HCT116 (cell line): Measurements from ENCODE around the gene POLE. TPM values are rescaled to one million over a fixed set of nuclear protein-coding genes. Genes with fewer than 3 reads are reported as not detected.

ENCODE experiments used
- ATAC-seq: fragments of 200-7000 bp; cut with Tn5 transposase; 2 replicates; pipeline ENCODE4 v1.9.1; 2020; ENCODE audit warnings: mild to moderate bottlenecking, moderate library complexity
- BruUV-seq: library from RNA; stranded (reverse); fragments of 400-500 nt; replicated peaks from 2 replicates; lab custom pipeline; 2021; lab: Mats Ljungman, UMichigan
- CTCF ChIA-PET: fragments of 300-600 bp; sonication (Branson Sonifier 250); formaldehyde crosslinking; loops from one replicate; lab custom pipeline; 2021; ENCODE audit warnings: antibody characterized with exemption; lab: Charles Lee
- POLR2A ChIA-PET: fragments of 300-600, 350-600 bp; sonication (Branson Sonifier 250); formaldehyde crosslinking; loops from one replicate; lab custom pipeline; 2021; ENCODE audit warnings: antibody characterized with exemption; lab: Charles Lee
- RAD21 ChIA-PET, 2 experiments: fragments of 300-600 bp; sonication (Branson Sonifier 250); formaldehyde crosslinking; loops; one replicate each; lab custom pipeline; 2023; ENCODE audit warnings: low total read pairs in 2 of 2; ENCODE audit not compliant: uncharacterized antibody in 2 of 2, unreplicated experiment in 2 of 2, low non-redundant PET in 1 of 2; lab: Charles Lee
- DNase-seq: peaks from one replicate; pipeline ENCODE4 v3.0.0-alpha.2; 2010; ENCODE audit warnings: low read depth, low spot score
- H2AFZ ChIP-seq: fragments of 200-600 bp; shearing (Covaris generic), sonication (generic); 2 replicates; pipeline ENCODE4 v1.6.1; 2017; ENCODE audit warnings: low read depth, mixed run types, mixed read lengths, antibody characterized with exemption, low read length; ENCODE audit not compliant: poor library complexity, severe bottlenecking
- H3K27ac ChIP-seq: 2 replicates; pipeline ENCODE4 v1.5.1; 2012; ENCODE audit warnings: low read depth, low read length
- H3K27me3 ChIP-seq: fragments of 200-600 bp; sonication (generic); 2 replicates; pipeline ENCODE4 v1.6.1; 2016; ENCODE audit warnings: mixed run types, low read length, mixed read lengths; ENCODE audit not compliant: insufficient read depth
- H3K36me3 ChIP-seq, 2 experiments: fragments of 200-500 bp in 1 of 2; fragments of 200-600 bp in 1 of 2; sonication (Bioruptor generic) in 1 of 2; sonication (generic) in 1 of 2; 2 replicates each; pipeline versions ENCODE4 v1.5.1 to v1.6.1; 2014 to 2016; ENCODE audit warnings: low read length in 2 of 2, inconsistent platforms in 1 of 2, mixed read lengths in 1 of 2, mixed run types in 1 of 2; ENCODE audit not compliant: insufficient read depth in 2 of 2, control insufficient read depth in 1 of 2
- H3K4me1 ChIP-seq, 2 experiments: fragments of 200-600 bp in 1 of 2; sonication (generic) in 1 of 2; 2 replicates each; pipeline versions ENCODE4 v1.5.1 to v1.6.1; 2012 to 2017; ENCODE audit warnings: low read length in 2 of 2, inconsistent platforms in 1 of 2, mild to moderate bottlenecking in 1 of 2, mixed read lengths in 1 of 2, mixed run types in 1 of 2, moderate library complexity in 1 of 2; ENCODE audit not compliant: insufficient read depth in 2 of 2, control insufficient read depth in 1 of 2
- H3K4me2 ChIP-seq: fragments of 200-600 bp; sonication (generic); 2 replicates; pipeline ENCODE4 v1.6.1; 2017; ENCODE audit warnings: mixed run types, low read length, mixed read lengths
- H3K4me3 ChIP-seq, 2 experiments: fragments of 200-600 bp in 1 of 2; sonication (generic) in 1 of 2; replicated peaks in 1 of 2; 2 replicates each; pipeline ENCODE4 v1.5.1; 2011 to 2016; ENCODE audit warnings: low read length in 2 of 2, control low read depth in 1 of 2, low read depth in 1 of 2, mild to moderate bottlenecking in 1 of 2, mixed read lengths in 1 of 2, mixed run types in 1 of 2
- H3K79me2 ChIP-seq: fragments of 200-600 bp; sonication (generic); 2 replicates; pipeline ENCODE4 v1.6.1; 2017; ENCODE audit warnings: mild to moderate bottlenecking, mixed run types, low read length, moderate library complexity, mixed read lengths; ENCODE audit not compliant: insufficient read depth
- H3K9ac ChIP-seq: fragments of 200-600 bp; sonication (generic); 2 replicates; pipeline ENCODE4 v1.6.1; 2016; ENCODE audit warnings: low read length, mixed read lengths
- H3K9me2 ChIP-seq: fragments of 200-600 bp; sonication (generic), shearing (Covaris generic); 2 replicates; pipeline ENCODE4 v1.6.1; 2017; ENCODE audit warnings: mixed run types, mild to moderate bottlenecking, moderate library complexity; ENCODE audit not compliant: insufficient read depth
- H3K9me3 ChIP-seq, 2 experiments: fragments of 200-500 bp in 1 of 2; fragments of 200-600 bp in 1 of 2; sonication (Bioruptor generic) in 1 of 2; sonication (generic) in 1 of 2; 2 replicates each; pipeline ENCODE4 v1.6.1; 2014 to 2017; ENCODE audit warnings: low read length in 2 of 2, mixed read lengths in 2 of 2, inconsistent platforms in 1 of 2, low read depth in 1 of 2, mild to moderate bottlenecking in 1 of 2, mixed run types in 1 of 2, moderate library complexity in 1 of 2; ENCODE audit not compliant: control insufficient read depth in 1 of 2, insufficient read depth in 1 of 2
- H4K20me1 ChIP-seq: fragments of 200-600 bp; sonication (generic), shearing (Covaris generic); 2 replicates; pipeline ENCODE4 v1.6.1; 2017; ENCODE audit warnings: mixed run types, mild to moderate bottlenecking, moderate library complexity; ENCODE audit not compliant: insufficient read depth
- CBX3 ChIP-seq: IDR thresholded peaks from 2 replicates; pipeline ENCODE4 v1.6.1; 2012; ENCODE audit warnings: low read depth
- CEBPB ChIP-seq: IDR thresholded peaks from 2 replicates; pipeline ENCODE4 v1.6.1; 2012; ENCODE audit warnings: low read depth
- EGR1 ChIP-seq: IDR thresholded peaks from 2 replicates; pipeline ENCODE4 v1.6.1; 2012; ENCODE audit warnings: low read depth
- EZH2 ChIP-seq: fragments of 200-600 bp; sonication (generic); IDR thresholded peaks from 2 replicates; pipeline ENCODE4 v1.6.1; 2017; ENCODE audit warnings: antibody characterized with exemption, mixed run types
- FOSL1 ChIP-seq: IDR thresholded peaks from 2 replicates; pipeline ENCODE4 v1.6.1; 2012; ENCODE audit warnings: low read depth
- JUND ChIP-seq: IDR thresholded peaks from 2 replicates; pipeline ENCODE4 v1.6.1; 2012
- POLR2AphosphoS5 ChIP-seq: IDR thresholded peaks from 2 replicates; pipeline ENCODE4 v1.6.1; 2011; ENCODE audit warnings: mild to moderate bottlenecking, low read depth, low read length, moderate library complexity
- SIN3A ChIP-seq: IDR thresholded peaks from 2 replicates; pipeline ENCODE4 v1.6.1; 2012; ENCODE audit warnings: low read depth
- SP1 ChIP-seq: IDR thresholded peaks from 2 replicates; pipeline ENCODE4 v1.6.1; 2012; ENCODE audit warnings: low read depth
- SRF ChIP-seq: IDR thresholded peaks from 2 replicates; pipeline ENCODE4 v1.6.1; 2012; ENCODE audit warnings: low read depth
- TCF7L2 ChIP-seq: IDR thresholded peaks from 2 replicates; pipeline ENCODE4 v1.7.0; 2011; ENCODE audit warnings: borderline replicate concordance, inconsistent platforms; ENCODE audit not compliant: insufficient read depth, insufficient read length; ENCODE audit errors: extremely low read depth
- YY1 ChIP-seq: IDR thresholded peaks from 2 replicates; pipeline ENCODE4 v1.6.1; 2011; ENCODE audit warnings: low read length, low read depth, moderate library complexity, mild to moderate bottlenecking; ENCODE audit not compliant: insufficient replicate concordance; ENCODE audit errors: extremely low read depth
- ZFX ChIP-seq: fragments of 450-650 bp; IDR thresholded peaks from 2 replicates; pipeline ENCODE4 v1.6.1; 2017
- ZNF274 ChIP-seq: fragments of 200-500 bp; sonication (Bioruptor generic); IDR thresholded peaks from 2 replicates; pipeline ENCODE4 v1.6.1; 2014; ENCODE audit warnings: mild to moderate bottlenecking, low read depth, low read length, inconsistent platforms
- intact Hi-C: fragments of 100-400 bp; cut with micrococcal nuclease; formaldehyde crosslinking; loops from 2 replicates; pipeline ENCODE4 v1.10.0; 2022
- total RNA-seq: library from RNA; stranded (reverse); gene quantifications from one replicate; pipeline ENCODE4 v1.2.1, GENCODE V29; 2021; ENCODE audit not compliant: unreplicated experiment
- TF ChIP-seq, protein P1 (sequence below): IDR thresholded peaks from 2 replicates; pipeline ENCODE4 v1.6.1; 2011; ENCODE audit warnings: mild to moderate bottlenecking, low read length, moderate library complexity; ENCODE audit not compliant: insufficient replicate concordance; ENCODE audit errors: extremely low read depth
- TF ChIP-seq, protein P2 (sequence below), 3 experiments: fragments of 200-600 bp in 1 of 3; sonication (generic) in 1 of 3; IDR thresholded peaks in 2 of 3; conservative IDR thresholded peaks in 1 of 3; 2 replicates each; pipeline ENCODE4 v1.5.1; 2012 to 2017; ENCODE audit warnings: low read depth in 2 of 3, low read length in 2 of 3, antibody characterized with exemption in 1 of 3, borderline replicate concordance in 1 of 3, control low read depth in 1 of 3, mild to moderate bottlenecking in 1 of 3, mixed read lengths in 1 of 3, mixed run types in 1 of 3, moderate library complexity in 1 of 3; ENCODE audit not compliant: insufficient read depth in 1 of 3
- TF ChIP-seq, protein P3 (sequence below): IDR thresholded peaks from 2 replicates; pipeline ENCODE4 v1.6.1; 2012; ENCODE audit warnings: low read depth
- TF ChIP-seq, protein P4 (sequence below): IDR thresholded peaks from 2 replicates; pipeline ENCODE4 v1.6.1; 2012
- TF ChIP-seq, protein P5 (sequence below): IDR thresholded peaks from 2 replicates; pipeline ENCODE4 v1.6.1; 2012

POLE gene
- total RNA-seq, 1 experiment from 2014 or later, result 128 TPM

DNA sequence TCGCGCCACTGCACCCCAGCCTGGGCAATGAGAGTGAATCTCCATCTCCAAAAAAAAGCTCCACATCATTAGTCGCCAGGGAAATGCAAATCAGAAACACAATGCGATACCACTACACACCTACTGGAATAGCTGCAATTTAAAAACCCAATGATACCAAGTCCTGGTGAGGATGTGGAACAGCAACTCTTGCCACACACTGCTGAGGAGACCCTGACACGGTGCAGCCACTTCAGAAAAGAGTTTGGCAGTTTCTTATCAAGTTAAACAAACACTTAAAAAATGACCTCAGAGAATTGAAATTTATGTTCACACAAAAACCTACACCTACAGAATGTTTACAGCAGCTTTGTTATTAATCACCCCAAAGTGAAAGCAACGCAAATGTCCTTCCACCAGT is 56.5 kb downstream of the POLE start:
- Histone ChIP-seq H3K9me2 (no peaks in the 10 kb centered on the region), H3K4me1 (no peaks in the 10 kb centered on the region), H3K27me3 (no peaks in the 10 kb centered on the region), H3K79me2 (no peaks in the 10 kb centered on the region), H3K9me3 (no peaks in the 10 kb centered on the region), H4K20me1 (no peaks in the 10 kb centered on the region), H3K9ac (no peak overlapping the region), H2AFZ (no peak overlapping the region), H3K4me2 (no peak overlapping the region), H3K36me3 (peaks cover 33 to 54% of the 10 kb centered on the region in 2 experiments), H3K27ac (no peak overlapping the region), H3K4me3 (no peak overlapping the region)
- RAD21 ChIA-PET, result no interaction called here
- CTCF ChIA-PET, result no interaction called here
- TF ChIP-seq YY1 (no peak), JUND (no peak), FOSL1 (no peak), EZH2 (no peak), SRF (no peak), EGR1 (no peak), SIN3A (no peak), ZNF274 (no peak), TCF7L2 (no peak), CBX3 (no peak), SP1 (no peak), CEBPB (no peak), POLR2AphosphoS5 (no peak), ZFX (no peak)
- TF ChIP-seq, protein P1, sequence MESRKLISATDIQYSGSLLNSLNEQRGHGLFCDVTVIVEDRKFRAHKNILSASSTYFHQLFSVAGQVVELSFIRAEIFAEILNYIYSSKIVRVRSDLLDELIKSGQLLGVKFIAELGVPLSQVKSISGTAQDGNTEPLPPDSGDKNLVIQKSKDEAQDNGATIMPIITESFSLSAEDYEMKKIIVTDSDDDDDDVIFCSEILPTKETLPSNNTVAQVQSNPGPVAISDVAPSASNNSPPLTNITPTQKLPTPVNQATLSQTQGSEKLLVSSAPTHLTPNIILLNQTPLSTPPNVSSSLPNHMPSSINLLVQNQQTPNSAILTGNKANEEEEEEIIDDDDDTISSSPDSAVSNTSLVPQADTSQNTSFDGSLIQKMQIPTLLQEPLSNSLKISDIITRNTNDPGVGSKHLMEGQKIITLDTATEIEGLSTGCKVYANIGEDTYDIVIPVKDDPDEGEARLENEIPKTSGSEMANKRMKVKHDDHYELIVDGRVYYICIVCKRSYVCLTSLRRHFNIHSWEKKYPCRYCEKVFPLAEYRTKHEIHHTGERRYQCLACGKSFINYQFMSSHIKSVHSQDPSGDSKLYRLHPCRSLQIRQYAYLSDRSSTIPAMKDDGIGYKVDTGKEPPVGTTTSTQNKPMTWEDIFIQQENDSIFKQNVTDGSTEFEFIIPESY, result no peak
- TF ChIP-seq, protein P2, sequence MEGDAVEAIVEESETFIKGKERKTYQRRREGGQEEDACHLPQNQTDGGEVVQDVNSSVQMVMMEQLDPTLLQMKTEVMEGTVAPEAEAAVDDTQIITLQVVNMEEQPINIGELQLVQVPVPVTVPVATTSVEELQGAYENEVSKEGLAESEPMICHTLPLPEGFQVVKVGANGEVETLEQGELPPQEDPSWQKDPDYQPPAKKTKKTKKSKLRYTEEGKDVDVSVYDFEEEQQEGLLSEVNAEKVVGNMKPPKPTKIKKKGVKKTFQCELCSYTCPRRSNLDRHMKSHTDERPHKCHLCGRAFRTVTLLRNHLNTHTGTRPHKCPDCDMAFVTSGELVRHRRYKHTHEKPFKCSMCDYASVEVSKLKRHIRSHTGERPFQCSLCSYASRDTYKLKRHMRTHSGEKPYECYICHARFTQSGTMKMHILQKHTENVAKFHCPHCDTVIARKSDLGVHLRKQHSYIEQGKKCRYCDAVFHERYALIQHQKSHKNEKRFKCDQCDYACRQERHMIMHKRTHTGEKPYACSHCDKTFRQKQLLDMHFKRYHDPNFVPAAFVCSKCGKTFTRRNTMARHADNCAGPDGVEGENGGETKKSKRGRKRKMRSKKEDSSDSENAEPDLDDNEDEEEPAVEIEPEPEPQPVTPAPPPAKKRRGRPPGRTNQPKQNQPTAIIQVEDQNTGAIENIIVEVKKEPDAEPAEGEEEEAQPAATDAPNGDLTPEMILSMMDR (IDR thresholded peaks at IDR 0.05 in 2 of 3, conservative IDR thresholded peaks at IDR 0.05 in 1 of 3; ENCODE audit: borderline replicate concordance in 1 of 3, insufficient read depth in 1 of 3, low read depth in 2 of 3, low read length in 2 of 3), result no peak
- TF ChIP-seq, protein P3, sequence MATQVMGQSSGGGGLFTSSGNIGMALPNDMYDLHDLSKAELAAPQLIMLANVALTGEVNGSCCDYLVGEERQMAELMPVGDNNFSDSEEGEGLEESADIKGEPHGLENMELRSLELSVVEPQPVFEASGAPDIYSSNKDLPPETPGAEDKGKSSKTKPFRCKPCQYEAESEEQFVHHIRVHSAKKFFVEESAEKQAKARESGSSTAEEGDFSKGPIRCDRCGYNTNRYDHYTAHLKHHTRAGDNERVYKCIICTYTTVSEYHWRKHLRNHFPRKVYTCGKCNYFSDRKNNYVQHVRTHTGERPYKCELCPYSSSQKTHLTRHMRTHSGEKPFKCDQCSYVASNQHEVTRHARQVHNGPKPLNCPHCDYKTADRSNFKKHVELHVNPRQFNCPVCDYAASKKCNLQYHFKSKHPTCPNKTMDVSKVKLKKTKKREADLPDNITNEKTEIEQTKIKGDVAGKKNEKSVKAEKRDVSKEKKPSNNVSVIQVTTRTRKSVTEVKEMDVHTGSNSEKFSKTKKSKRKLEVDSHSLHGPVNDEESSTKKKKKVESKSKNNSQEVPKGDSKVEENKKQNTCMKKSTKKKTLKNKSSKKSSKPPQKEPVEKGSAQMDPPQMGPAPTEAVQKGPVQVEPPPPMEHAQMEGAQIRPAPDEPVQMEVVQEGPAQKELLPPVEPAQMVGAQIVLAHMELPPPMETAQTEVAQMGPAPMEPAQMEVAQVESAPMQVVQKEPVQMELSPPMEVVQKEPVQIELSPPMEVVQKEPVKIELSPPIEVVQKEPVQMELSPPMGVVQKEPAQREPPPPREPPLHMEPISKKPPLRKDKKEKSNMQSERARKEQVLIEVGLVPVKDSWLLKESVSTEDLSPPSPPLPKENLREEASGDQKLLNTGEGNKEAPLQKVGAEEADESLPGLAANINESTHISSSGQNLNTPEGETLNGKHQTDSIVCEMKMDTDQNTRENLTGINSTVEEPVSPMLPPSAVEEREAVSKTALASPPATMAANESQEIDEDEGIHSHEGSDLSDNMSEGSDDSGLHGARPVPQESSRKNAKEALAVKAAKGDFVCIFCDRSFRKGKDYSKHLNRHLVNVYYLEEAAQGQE, result no peak
- TF ChIP-seq, protein P4, sequence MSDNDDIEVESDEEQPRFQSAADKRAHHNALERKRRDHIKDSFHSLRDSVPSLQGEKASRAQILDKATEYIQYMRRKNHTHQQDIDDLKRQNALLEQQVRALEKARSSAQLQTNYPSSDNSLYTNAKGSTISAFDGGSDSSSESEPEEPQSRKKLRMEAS, result no peak
- TF ChIP-seq, protein P5, sequence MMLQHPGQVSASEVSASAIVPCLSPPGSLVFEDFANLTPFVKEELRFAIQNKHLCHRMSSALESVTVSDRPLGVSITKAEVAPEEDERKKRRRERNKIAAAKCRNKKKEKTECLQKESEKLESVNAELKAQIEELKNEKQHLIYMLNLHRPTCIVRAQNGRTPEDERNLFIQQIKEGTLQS, result no peak
- DNase-seq (no peak), ATAC-seq (no peak)
- intact Hi-C loops, result no loop called here
- no TSS peak for BruUV-seq
- POLR2A ChIA-PET, result no interaction called here
